HepG2 (cell line): ENCODE results near the gene ZFAND2B. TPM values are rescaled to one million over a fixed set of nuclear protein-coding genes. Genes with fewer than 3 reads are reported as not detected.
A peak's percentile ranks its signal among the peaks of the same experiment; 100 is the strongest.

ENCODE experiments used
- ARID3A ChIP-seq: IDR thresholded peaks from 2 replicates; pipeline ENCODE4 v1.6.1; 2012; ENCODE audit warnings: low read depth, low read length, improper control_type of control experiment
- ERF ChIP-seq: IDR thresholded peaks from 2 replicates; pipeline ENCODE4 v1.6.1; 2018; ENCODE audit warnings: missing biosample characterization, missing genetic modification reagents
- FLYWCH1 ChIP-seq: sonication (generic); formaldehyde crosslinking; IDR thresholded peaks from 2 replicates; pipeline ENCODE4 v1.8.1; 2023; ENCODE audit warnings: mild to moderate bottlenecking, missing genetic modification reagents
- POLR2A ChIP-seq, 2 experiments: IDR thresholded peaks; 2 replicates each; pipeline ENCODE4 v1.6.1; 2011; ENCODE audit warnings: low read depth in 2 of 2, low read length in 2 of 2, mild to moderate bottlenecking in 1 of 2, moderate library complexity in 1 of 2; ENCODE audit not compliant: insufficient read depth in 1 of 2
- SNAPC2 ChIP-seq: sonication (generic); formaldehyde crosslinking; IDR thresholded peaks from 2 replicates; pipeline ENCODE4 v1.8.1; 2022; ENCODE audit warnings: mild to moderate bottlenecking, missing genetic modification reagents
- SOX5 ChIP-seq: IDR thresholded peaks from 2 replicates; pipeline ENCODE4 v1.6.1; 2016; ENCODE audit warnings: borderline replicate concordance
- TP53 ChIP-seq: sonication (generic); formaldehyde crosslinking; conservative IDR thresholded peaks from 2 replicates; pipeline ENCODE4 v1.4.0; 2020; ENCODE audit warnings: missing genetic modification reagents
- ZBTB7B ChIP-seq: sonication (generic); formaldehyde crosslinking; IDR thresholded peaks from 2 replicates; pipeline ENCODE4 v1.4.0; 2020; ENCODE audit warnings: missing genetic modification reagents
- ZFX ChIP-seq: sonication (generic); formaldehyde crosslinking; IDR thresholded peaks from 2 replicates; pipeline ENCODE4 v1.4.0; 2020; ENCODE audit warnings: mild to moderate bottlenecking, low read depth, missing genetic modification reagents, moderate library complexity
- ZNF34 ChIP-seq: sonication (generic); formaldehyde crosslinking; IDR thresholded peaks from 2 replicates; pipeline ENCODE4 v1.4.0; 2020; ENCODE audit warnings: mild to moderate bottlenecking, missing genetic modification reagents, borderline replicate concordance
- ZNF552 ChIP-seq: sonication (generic); formaldehyde crosslinking; IDR thresholded peaks from 2 replicates; pipeline ENCODE4 v1.9.0; 2022; ENCODE audit warnings: missing genetic modification reagents, mild to moderate bottlenecking, borderline replicate concordance
- ZNF564 ChIP-seq: sonication (generic); formaldehyde crosslinking; IDR thresholded peaks from 2 replicates; pipeline ENCODE4 v1.8.1; 2023; ENCODE audit warnings: mild to moderate bottlenecking, missing genetic modification reagents
- ZNF589 ChIP-seq: sonication (generic); formaldehyde crosslinking; conservative IDR thresholded peaks from 2 replicates; pipeline ENCODE4 v1.8.0; 2022; ENCODE audit warnings: mild to moderate bottlenecking, moderate library complexity, missing genetic modification reagents
- polyA plus RNA-seq, 8 experiments: library from polyadenylated mRNA; depleted of rRNA in 3 of 8; stranded (reverse) in 7 of 8; unstranded in 1 of 8; fragments of >200 nt; fragmentation: Illumina TruSeq in 4 of 8; extraction: Trizol in 4 of 8; gene quantifications; 2 replicates each; pipeline versions ENCODE4 v1.2.1 to v1.2.3, GENCODE V29; 2011 to 2016; ENCODE audit warnings: low read depth in 4 of 8, missing spikeins in 1 of 8, mixed read lengths in 1 of 8; ENCODE audit not compliant: insufficient read depth in 1 of 8
- total RNA-seq, 5 experiments: library from RNA; depleted of rRNA; stranded (reverse); fragments of >200 nt; fragmentation: Illumina TruSeq; extraction: Trizol; gene quantifications; 2 replicates each; pipeline ENCODE4 v1.2.3, GENCODE V29; 2016; ENCODE audit warnings: low read depth in 1 of 5
- TF ChIP-seq, protein P1 (sequence below): sonication (generic); formaldehyde crosslinking; IDR thresholded peaks from 2 replicates; pipeline ENCODE4 v1.4.0; 2020; ENCODE audit warnings: missing genetic modification reagents, borderline replicate concordance
- TF ChIP-seq, protein P2 (sequence below): sonication (generic); formaldehyde crosslinking; IDR thresholded peaks from 2 replicates; pipeline ENCODE4 v1.8.1; 2023; ENCODE audit warnings: mild to moderate bottlenecking, moderate library complexity, missing genetic modification reagents
- TF ChIP-seq, protein P3 (sequence below): sonication (generic); formaldehyde crosslinking; IDR thresholded peaks from 2 replicates; pipeline ENCODE4 v1.4.0; 2020; ENCODE audit warnings: mild to moderate bottlenecking, missing genetic modification reagents
- TF ChIP-seq, protein P4 (sequence below): sonication (generic); formaldehyde crosslinking; IDR thresholded peaks from 2 replicates; pipeline ENCODE4 v1.5.0; 2020; ENCODE audit warnings: mild to moderate bottlenecking, missing genetic modification reagents

Gene ZFAND2B
- total and polyA plus RNA-seq, 2 of the 13 experiments (the other 11 are each of a cell fraction or from before 2014, with no cell fraction given): 53.3 to 115 TPM

DNA sequence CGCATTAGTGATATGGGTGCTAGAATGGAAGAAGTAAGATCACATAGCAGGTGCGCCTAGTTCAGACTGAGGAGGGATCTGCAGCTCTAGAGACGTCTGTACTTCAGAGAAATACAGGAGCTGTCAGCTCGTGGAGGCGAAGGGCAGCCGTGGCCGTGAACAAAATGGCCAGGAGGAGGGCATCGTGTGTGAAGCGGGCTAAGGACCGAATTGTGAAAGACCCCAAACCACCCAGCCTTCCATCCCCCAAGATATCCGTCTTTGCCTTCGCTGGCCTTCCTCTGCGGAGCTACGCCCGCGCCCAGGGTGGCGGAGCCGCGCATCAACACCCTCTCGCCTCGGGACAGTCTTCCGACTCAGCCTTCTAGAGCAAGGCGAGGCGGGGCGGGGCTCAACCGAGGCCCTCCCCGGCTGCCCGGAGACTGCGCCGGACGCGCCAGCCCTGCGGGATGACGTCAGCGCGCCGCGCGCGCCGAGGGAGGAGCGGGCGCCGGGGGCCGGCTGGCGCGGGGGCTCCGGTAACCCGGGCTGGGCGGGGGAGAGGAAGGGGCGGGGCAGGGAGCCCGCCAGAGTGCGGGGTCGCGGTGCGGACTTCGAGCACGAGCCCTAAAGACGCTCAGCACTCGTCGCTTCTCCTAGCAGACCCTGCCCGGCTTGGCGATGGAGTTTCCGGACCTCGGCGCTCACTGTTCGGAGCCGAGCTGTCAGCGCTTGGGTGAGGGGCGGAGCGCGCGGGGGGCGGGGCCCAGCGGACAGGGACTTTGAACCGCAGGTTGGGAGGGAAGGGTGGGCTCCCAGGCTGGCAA lies at the start of gene ZFAND2B (continued):
- TF ChIP-seq, protein P1, sequence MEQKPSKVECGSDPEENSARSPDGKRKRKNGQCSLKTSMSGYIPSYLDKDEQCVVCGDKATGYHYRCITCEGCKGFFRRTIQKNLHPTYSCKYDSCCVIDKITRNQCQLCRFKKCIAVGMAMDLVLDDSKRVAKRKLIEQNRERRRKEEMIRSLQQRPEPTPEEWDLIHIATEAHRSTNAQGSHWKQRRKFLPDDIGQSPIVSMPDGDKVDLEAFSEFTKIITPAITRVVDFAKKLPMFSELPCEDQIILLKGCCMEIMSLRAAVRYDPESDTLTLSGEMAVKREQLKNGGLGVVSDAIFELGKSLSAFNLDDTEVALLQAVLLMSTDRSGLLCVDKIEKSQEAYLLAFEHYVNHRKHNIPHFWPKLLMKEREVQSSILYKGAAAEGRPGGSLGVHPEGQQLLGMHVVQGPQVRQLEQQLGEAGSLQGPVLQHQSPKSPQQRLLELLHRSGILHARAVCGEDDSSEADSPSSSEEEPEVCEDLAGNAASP (CRISPR knock-in tag): 0 out of 2 replicates have a peak, but pooled peaks have one; percentile 9
- peak; percentile 96 for TF ChIP-seq ERF (CRISPR knock-in tag)
- TF ChIP-seq POLR2A (IDR thresholded peaks at IDR 0.05; ENCODE audit: insufficient read depth in 1 of 2, low read depth in 2 of 2, low read length in 2 of 2): peak in 1 of 2 experiments; percentile 97; a peak in 2 of 4 replicates
- TF ChIP-seq FLYWCH1 (CRISPR knock-in tag): no peak
- TF ChIP-seq ZNF34 (CRISPR knock-in tag): peak; percentile 65; the same call in 1 of the 2 replicates
- TF ChIP-seq, protein P2, sequence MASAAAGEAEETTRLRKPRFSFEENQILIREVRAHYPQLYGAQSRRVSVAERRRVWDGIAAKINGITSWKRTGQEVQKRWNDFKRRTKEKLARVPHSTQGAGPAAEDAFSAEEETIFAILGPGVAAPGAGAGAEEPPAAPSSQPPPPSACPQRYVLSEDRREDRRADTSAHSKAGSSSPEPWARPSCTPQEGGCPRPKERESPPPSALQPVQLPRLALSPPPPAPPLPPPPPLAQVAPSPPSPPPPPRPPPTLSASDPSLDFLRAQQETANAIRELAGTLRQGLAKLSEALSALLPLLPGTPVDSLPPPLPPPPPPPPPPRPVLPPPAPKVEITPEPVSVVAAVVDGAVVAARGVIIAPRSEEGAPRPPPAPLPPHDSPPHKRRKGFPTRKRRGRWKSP: no peak; the same call in 1 of the 2 replicates
- peak; percentile 88; the same call in 1 of the 2 replicates for TF ChIP-seq ZNF552
- TF ChIP-seq SNAPC2 (CRISPR knock-in tag): peak; percentile 92
- no peak for TF ChIP-seq ARID3A
- peak; percentile 72; the same call in 1 of the 2 replicates for TF ChIP-seq ZNF589 (CRISPR knock-in tag)
- TF ChIP-seq TP53 (CRISPR knock-in tag): no peak
- peak; percentile 87 for TF ChIP-seq ZFX
- TF ChIP-seq, protein P3, sequence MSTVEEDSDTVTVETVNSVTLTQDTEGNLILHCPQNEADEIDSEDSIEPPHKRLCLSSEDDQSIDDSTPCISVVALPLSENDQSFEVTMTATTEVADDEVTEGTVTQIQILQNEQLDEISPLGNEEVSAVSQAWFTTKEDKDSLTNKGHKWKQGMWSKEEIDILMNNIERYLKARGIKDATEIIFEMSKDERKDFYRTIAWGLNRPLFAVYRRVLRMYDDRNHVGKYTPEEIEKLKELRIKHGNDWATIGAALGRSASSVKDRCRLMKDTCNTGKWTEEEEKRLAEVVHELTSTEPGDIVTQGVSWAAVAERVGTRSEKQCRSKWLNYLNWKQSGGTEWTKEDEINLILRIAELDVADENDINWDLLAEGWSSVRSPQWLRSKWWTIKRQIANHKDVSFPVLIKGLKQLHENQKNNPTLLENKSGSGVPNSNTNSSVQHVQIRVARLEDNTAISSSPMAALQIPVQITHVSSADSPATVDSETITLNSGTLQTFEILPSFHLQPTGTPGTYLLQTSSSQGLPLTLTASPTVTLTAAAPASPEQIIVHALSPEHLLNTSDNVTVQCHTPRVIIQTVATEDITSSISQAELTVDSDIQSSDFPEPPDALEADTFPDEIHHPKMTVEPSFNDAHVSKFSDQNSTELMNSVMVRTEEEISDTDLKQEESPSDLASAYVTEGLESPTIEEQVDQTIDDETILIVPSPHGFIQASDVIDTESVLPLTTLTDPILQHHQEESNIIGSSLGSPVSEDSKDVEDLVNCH (CRISPR knock-in tag): 0 out of 2 replicates have a peak, but pooled peaks have one; percentile 78
- no peak for TF ChIP-seq SOX5 (CRISPR knock-in tag)
- TF ChIP-seq ZNF564 (CRISPR knock-in tag): no peak
- TF ChIP-seq, protein P4, sequence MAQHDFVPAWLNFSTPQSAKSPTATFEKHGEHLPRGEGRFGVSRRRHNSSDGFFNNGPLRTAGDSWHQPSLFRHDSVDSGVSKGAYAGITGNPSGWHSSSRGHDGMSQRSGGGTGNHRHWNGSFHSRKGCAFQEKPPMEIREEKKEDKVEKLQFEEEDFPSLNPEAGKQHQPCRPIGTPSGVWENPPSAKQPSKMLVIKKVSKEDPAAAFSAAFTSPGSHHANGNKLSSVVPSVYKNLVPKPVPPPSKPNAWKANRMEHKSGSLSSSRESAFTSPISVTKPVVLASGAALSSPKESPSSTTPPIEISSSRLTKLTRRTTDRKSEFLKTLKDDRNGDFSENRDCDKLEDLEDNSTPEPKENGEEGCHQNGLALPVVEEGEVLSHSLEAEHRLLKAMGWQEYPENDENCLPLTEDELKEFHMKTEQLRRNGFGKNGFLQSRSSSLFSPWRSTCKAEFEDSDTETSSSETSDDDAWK (CRISPR knock-in tag): no peak
- TF ChIP-seq ZBTB7B (CRISPR knock-in tag): no peak
